Activated CD8-positive, alpha-beta memory T cell treated with anti-CD3 and anti-CD28 coated beads for 36 hours (primary cell): Measurements from ENCODE around the gene ZSWIM1. TPM values are rescaled to one million over a fixed set of nuclear protein-coding genes. Genes with fewer than 3 reads are reported as not detected.

Source experiments
- total RNA-seq, 2 experiments: library from RNA; stranded (reverse); gene quantifications; one replicate each; pipeline ENCODE4 v1.2.3, GENCODE V29; 2021

The ZSWIM1 gene
- total RNA-seq, 2 experiments from 2014 or later = 9.3 to 9.7 TPM

Other genes starting within 250 kb of the ZSWIM1 start
- gene WFDC9, start 249.9 kb upstream of the ZSWIM1 start, total RNA-seq = not detected
- gene WFDC11, start 211.0 kb upstream of the ZSWIM1 start, total RNA-seq = not detected
- gene WFDC13, start 179.2 kb upstream of the ZSWIM1 start, total RNA-seq = not detected
- not detected for gene WFDC10B, start 176.2 kb upstream of the ZSWIM1 start, total RNA-seq
- not detected for gene SPINT4, start 158.9 kb upstream of the ZSWIM1 start, total RNA-seq
- not detected for gene WFDC3, start 89.3 kb upstream of the ZSWIM1 start, total RNA-seq
- 10 to 100 TPM; 32.4 to 33.5 TPM for gene DNTTIP1, start 89.3 kb upstream of the ZSWIM1 start, total RNA-seq
- gene UBE2C, start 68.6 kb upstream of the ZSWIM1 start, total RNA-seq = 100 to 1,000 TPM; 137 to 140 TPM
- gene TNNC2, start 53.9 kb upstream of the ZSWIM1 start, total RNA-seq = not detected
- 1 to 10 TPM; 1.6 TPM for gene SNX21, start 47.4 kb upstream of the ZSWIM1 start, total RNA-seq
- gene ACOT8, start 23.8 kb upstream of the ZSWIM1 start, total RNA-seq = 10 to 100 TPM; 24.0 TPM
- gene ZSWIM3, start 23.6 kb upstream of the ZSWIM1 start, total RNA-seq = 1 to 10 TPM; 4.5 to 5.2 TPM
- 1 to 10 TPM; 1.7 to 2.1 TPM for gene SPATA25, start 6.4 kb downstream of the ZSWIM1 start, total RNA-seq
- 1 to 10 TPM; 2.8 to 2.9 TPM for gene NEURL2, start 10.0 kb downstream of the ZSWIM1 start, total RNA-seq
- gene CTSA, start 10.1 kb downstream of the ZSWIM1 start, total RNA-seq = 10 to 100 TPM; 71.3 to 75.7 TPM
- 1 to 10 TPM; 5.1 to 5.3 TPM for gene PLTP, start 30.9 kb downstream of the ZSWIM1 start, total RNA-seq
- gene PCIF1, start 53.5 kb downstream of the ZSWIM1 start, total RNA-seq = 10 to 100 TPM; 26.1 to 27.8 TPM
- 10 to 100 TPM; 30.3 to 30.4 TPM for gene ZNF335, start 91.0 kb downstream of the ZSWIM1 start, total RNA-seq
- not detected for gene MMP9, start 127.7 kb downstream of the ZSWIM1 start, total RNA-seq
- not detected for gene SLC12A5, start 148.0 kb downstream of the ZSWIM1 start, total RNA-seq
- 10 to 100 TPM; 27.2 to 31.6 TPM for gene NCOA5, start 208.7 kb downstream of the ZSWIM1 start, total RNA-seq
- gene CD40, start 237.1 kb downstream of the ZSWIM1 start, total RNA-seq = 1 to 10 TPM; 3.0 to 3.3 TPM